GM21381 (cell line): ENCODE measurements around the gene UIMC1.

Experiments used
- ATAC-seq: cut with Tn5 transposase; IDR thresholded peaks from one replicate; pipeline ENCODE4 v1.9.1; 2021; ENCODE audit warnings: mild to moderate bottlenecking, moderate library complexity; ENCODE audit not compliant: unreplicated experiment

UIMC1 gene

DNA sequence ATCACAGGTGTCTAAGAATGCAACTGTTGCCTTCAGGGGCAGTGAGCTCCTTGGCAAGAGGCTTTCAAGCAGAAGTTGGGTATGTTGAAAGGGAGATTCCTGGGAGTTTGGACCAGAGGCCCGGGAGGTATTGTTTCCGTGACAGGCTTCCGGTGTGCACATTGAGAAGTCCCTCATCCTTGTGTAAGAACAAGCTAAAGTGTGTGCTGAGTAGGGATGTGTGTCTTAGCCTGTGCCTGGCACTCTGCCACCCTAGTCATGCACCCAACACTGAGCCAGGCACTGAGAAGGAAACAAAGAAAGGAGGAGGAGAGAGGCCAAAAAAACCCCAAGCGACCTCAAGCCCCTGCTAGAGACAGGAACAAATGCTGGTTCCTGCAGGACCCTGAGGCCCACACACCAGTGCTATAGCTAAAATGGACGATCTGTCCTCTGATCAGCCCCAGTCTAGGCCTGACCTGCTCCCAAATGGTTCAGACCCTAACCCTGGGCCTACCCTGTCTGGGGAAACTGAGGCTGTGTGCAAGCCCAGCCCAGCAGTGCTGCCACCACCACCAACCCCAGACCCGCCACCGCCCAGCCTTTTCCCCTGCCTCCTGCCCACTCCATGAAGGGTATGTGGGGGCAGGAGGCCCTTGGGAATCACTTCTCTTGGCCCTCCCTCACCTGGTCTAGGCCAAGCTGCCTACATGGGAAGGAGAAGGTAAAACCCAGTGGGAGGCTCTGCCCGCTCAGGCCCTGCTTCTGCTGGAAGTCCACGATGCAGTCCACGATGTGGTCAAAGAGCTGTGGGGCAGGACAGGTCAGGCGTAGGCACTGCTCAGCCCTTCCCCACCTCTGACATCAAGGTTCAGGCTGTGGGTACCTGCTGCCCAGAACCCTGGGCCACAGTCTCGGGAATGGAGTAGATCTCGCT, 120.0 kb downstream of the UIMC1 start:
- ATAC-seq = no peak

- no peak for ATAC-seq
Measured at GRCh38 chr5:176884571-176884890, 122.0 kb downstream of the UIMC1 start.

- no peak for ATAC-seq
Measured at GRCh38 chr5:176883700-176884570, 122.6 kb downstream of the UIMC1 start.

DNA sequence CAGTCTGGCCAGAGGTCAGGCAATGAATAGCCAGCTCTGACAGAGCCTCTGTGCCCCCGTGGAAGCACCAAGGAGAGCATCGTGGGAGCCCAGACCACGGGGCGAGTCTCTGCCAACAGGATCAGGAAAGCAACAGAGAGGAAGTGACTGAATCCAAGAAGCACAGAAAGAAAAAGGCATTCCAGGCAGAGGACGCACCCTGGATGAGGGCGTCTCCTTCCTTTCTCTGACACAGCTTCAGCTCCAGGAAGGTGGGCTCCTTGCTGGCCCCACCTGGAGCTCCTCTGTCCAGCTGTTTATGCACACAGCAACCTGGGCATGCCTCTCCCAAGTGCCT, 124.0 kb downstream of the UIMC1 start:
- ATAC-seq = no peak

GRCh38 chr5:176881816-176882566, 124.6 kb downstream of the UIMC1 start:
- ATAC-seq = no peak

DNA sequence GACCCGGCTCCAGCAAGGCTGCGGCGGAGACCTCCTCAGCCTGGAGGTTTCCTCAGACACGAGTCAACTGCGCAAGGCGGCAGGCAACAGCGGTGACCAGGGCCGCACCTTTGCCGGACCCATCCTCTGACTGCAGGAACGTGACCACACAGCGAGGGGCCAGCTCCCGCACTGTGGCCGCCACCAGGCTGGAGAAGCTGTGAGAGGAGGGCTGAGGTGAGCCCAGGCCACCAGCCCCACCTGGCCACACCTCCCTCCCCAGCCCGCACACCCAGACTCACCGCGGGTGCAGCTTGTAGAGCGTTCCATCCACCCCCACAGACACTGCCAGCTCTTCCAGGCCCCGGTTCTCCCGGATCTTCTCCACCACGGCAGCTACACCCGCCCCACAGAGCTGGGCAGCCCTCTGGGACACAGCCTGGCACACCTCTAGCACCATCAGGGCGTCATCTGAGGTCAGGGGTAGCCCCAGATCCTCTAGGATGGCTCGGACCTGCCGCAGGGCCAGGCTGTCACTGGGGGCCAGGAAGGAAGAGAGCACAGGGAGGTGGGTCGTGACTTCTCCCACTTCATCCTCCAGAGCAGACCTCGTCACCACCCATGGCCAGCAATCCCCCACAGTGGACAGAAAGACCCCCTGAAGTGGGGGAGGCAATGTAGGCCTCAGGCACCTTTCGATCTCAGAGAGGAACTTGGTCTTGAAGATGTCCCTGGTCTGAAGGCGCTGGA, 125.4 kb downstream of the UIMC1 start:
- ATAC-seq = no peak

- no peak for ATAC-seq
Measured at GRCh38 chr5:176880366-176881020, 126.1 kb downstream of the UIMC1 start.

DNA sequence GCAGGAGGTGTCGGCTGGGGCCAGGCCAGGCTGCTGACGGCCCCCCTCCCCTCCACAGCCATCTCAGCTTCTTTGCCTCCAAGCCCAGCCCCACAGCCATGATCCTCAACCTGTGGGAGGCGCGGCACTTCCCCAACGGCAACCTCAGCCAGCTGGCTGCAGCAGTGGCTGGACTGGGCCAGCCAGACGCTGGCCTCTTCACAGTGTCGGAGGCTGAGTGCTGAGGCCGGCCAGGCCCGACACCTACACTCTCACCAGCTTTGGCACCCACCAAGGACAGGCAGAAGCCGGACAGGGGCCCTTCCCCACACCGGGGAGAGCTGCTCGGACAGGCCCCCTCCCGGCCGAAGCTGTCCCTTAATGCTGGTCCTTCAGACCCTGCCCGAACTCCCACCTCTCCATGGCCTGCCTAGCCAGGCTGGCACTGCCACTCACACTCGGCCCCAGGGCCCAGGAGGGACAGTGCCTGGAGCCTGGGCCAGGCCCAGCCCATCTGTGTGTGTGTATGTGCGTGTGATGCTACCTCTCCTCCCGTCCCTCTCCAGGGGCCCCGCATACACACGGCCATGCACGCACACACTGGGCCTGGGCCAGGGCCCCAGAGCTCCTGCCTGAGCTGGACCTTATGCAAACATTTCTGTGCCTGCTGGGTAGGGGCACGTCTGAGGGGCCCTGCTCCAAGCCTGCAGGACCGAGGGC, 126.8 kb downstream of the UIMC1 start:
- ATAC-seq = no peak

- ATAC-seq = no peak
Measured at GRCh38 chr5:176878906-176879662, 127.5 kb downstream of the UIMC1 start.

DNA sequence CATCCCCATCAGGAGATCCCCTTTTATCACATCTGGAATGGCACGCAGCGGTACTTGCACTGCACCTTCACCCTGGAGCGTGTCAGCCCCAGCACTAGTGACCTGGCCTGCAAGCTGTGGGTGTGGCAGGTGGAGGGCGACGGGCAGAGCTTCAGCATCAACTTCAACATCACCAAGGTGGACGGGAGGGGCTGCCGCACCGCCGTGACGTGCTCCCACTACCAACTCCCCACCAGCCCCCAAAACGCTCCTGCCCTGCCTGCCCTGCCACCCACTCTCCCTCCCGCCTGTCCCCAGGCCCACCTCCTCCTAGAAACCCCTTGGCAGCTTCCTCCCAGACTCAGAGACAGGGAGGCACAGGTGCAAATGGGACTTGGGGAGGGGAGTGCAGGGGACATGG, 128.1 kb downstream of the UIMC1 start:
- no peak for ATAC-seq

- no peak for ATAC-seq
Measured at GRCh38 chr5:176877793-176878331, 128.7 kb downstream of the UIMC1 start.

DNA sequence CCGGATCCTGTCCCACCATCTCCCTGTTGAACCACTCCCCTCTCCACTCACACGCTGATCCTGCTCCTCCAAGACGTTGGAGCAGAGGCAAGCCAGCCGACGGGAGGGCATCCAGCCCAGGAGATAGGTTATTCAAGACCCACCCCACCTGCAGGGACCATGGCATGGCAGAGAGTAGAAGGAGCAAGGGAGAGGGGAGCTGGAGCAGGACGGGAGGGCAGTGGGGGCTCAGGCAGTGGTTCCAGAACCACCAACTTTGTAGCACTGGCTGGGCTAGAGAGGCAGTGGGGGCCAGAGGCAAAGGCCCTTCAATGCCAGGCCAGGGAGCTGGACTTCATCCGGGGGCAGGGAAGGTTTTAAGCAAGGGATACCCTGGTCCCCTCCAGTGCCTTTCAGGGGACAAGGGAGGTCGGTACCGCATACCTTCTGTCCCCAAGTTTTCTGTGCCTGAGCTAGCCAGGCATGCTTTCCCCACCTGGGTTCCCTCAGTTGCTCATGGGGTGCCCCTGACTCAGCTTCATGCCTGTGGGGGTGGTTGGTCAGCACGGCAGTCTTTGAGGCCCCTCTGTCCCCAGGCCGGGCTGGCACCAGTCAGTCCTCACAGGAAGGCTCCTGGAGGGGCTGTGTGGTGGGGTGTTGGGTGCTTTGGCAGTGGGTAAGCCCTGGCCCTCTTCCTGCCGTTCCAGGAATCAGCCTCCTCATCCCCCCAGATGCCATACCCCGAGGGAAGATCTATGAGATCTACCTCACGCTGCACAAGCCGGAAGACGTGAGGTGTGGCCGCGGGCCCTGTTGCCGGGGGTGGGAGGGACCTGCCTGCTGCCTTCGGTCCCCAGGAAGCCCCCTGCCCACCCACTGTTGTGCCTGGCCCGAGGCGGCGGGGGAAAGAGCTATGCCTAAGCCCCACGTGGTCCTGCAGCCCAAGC, 129.8 kb downstream of the UIMC1 start:
- ATAC-seq = no peak

- ATAC-seq = no peak
Measured at GRCh38 chr5:176875783-176876505, 130.6 kb downstream of the UIMC1 start.

DNA sequence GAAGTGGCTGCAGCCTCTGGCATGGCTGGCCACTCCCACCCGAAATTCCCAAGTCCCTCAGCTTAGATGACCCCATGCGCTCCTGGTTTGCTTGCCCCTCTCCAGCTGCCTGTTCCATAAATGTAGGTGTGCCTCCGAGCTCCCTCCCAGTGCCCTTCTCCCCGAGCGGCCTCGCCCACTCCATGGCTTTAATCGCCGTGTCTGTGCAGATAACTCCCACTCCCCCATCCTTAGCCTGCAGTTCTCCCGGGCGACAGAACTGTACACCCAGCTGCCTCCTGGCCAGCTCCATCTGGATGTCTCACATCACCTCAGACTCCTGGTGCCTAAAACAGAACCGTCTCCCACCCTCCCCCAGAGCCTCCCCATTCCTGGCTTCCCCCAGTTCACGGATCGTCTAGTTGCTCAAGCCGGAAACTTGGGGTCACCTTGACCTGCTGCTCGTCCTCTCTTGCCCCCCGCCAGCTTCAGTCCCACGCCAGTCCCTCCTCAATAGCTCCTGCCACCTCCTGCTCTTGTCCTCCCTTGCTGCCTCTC, 131.5 kb downstream of the UIMC1 start:
- ATAC-seq = no peak

- ATAC-seq = no peak
Measured at GRCh38 chr5:176874198-176874780, 132.3 kb downstream of the UIMC1 start.

GRCh38 chr5:176873541-176874172, 132.9 kb downstream of the UIMC1 start:
- no peak for ATAC-seq
